Chondrocyte (in vitro differentiated cells): ENCODE measurements around the gene LZTS2. TPM values are rescaled to one million over a fixed set of nuclear protein-coding genes. Genes with fewer than 3 reads are reported as not detected.

Experiments used
- DNase-seq: peaks from one replicate; pipeline ENCODE4 v3.0.0; 2021; ENCODE audit warnings: mixed read lengths, low spot score
- H3K27ac Mint-ChIP-seq: one replicate; pipeline ENCODE4 v1.8.0; 2021; ENCODE audit warnings: mild to moderate bottlenecking, moderate library complexity, mixed read lengths; ENCODE audit not compliant: unreplicated experiment
- H3K27me3 Mint-ChIP-seq: 2 replicates; pipeline ENCODE4 v1.8.0; 2021; ENCODE audit warnings: low read depth, mixed read lengths
- H3K36me3 Mint-ChIP-seq: 2 replicates; pipeline ENCODE4 v1.8.0; 2021; ENCODE audit warnings: low read depth, mixed read lengths
- H3K4me1 Mint-ChIP-seq: 2 replicates; pipeline ENCODE4 v1.8.0; 2021; ENCODE audit warnings: low read depth, mild to moderate bottlenecking, mixed read lengths
- H3K4me3 Mint-ChIP-seq: one replicate; pipeline ENCODE4 v1.8.0; 2021; ENCODE audit warnings: mild to moderate bottlenecking, moderate library complexity, mixed read lengths; ENCODE audit not compliant: unreplicated experiment
- H3K9me3 Mint-ChIP-seq: 2 replicates; pipeline ENCODE4 v1.8.0; 2021; ENCODE audit warnings: low read depth, mixed read lengths
- CTCF ChIP-seq: fragments of 200-600 bp; sonication (generic); IDR thresholded peaks from 2 replicates; pipeline ENCODE4 v1.5.0; 2021; ENCODE audit warnings: antibody characterized with exemption, mild to moderate bottlenecking, moderate library complexity
- total RNA-seq: library from RNA; stranded (reverse); gene quantifications from 3 replicates; pipeline ENCODE4 v1.2.1, GENCODE V29; 2021

LZTS2 gene
- total RNA-seq, 1 donor from 2014 or later, result 79.4 TPM

DNA sequence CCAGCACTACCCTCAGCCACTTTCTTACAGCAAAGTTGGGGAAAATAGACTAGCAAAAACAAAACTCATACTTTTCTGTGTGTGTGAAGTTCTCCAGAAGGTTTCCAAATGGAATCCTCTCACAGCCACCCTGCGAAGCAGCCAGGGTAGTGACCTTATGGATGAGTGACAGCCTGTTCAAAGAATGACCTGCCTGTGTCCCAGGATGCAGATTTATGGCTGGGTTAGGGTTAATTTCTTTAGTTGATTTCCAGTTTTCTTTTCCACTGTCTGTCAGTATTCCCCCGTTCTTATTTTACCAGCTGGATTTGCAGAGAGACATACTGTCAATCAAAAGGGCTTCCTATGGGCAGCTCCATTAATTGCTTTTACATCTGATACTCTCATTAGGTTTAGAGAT lies 32.7 kb upstream of the LZTS2 start:
- no peaks in the 10 kb centered on the region for H3K27me3 Mint-ChIP-seq
- no peak for DNase-seq
- peaks cover 8% of the 10 kb centered on the region for H3K36me3 Mint-ChIP-seq
- no peak for TF ChIP-seq CTCF
- no peak overlapping the region for H3K4me3 Mint-ChIP-seq
- peaks cover 12% of the 10 kb centered on the region for H3K4me1 Mint-ChIP-seq
- H3K27ac Mint-ChIP-seq, result no peak overlapping the region
- no peaks in the 10 kb centered on the region for H3K9me3 Mint-ChIP-seq

- no peaks in the 10 kb centered on the region for H3K9me3 Mint-ChIP-seq
- H3K36me3 Mint-ChIP-seq, result peaks cover 7% of the 10 kb centered on the region
- H3K4me3 Mint-ChIP-seq, result no peak overlapping the region
- H3K4me1 Mint-ChIP-seq, result peaks cover 12% of the 10 kb centered on the region
- TF ChIP-seq CTCF, result no peak
- H3K27ac Mint-ChIP-seq, result no peak overlapping the region
- no peaks in the 10 kb centered on the region for H3K27me3 Mint-ChIP-seq
- no peak for DNase-seq
These were observed 32.3 kb upstream of the LZTS2 start for GRCh38 chr10:100967332-100967731.

GRCh38 chr10:100968062-100968736 lies 31.4 kb upstream of the LZTS2 start:
- H3K27ac Mint-ChIP-seq, result no peak overlapping the region
- H3K9me3 Mint-ChIP-seq, result no peaks in the 10 kb centered on the region
- peaks cover 12% of the 10 kb centered on the region for H3K4me1 Mint-ChIP-seq

DNA sequence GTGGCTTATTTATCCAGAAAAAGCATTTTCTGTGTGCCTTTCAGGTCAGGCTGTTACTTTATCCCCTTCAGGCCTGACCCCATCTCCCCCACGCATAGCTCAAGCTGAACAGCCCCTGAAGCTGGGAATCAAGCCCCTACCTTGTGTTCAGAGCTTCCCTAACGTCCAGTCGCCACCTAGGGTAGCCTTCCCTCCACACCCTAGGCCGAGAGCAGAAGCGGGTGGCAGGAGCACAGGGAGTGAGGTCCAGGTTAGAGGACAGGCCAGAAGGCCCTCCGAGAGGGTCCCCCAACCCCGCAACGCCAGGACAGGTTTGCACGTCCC lies 30.8 kb upstream of the LZTS2 start:
- Mint-ChIP-seq H3K9me3 (no peaks in the 10 kb centered on the region), H3K4me1 (peaks cover 12% of the 10 kb centered on the region), H3K27ac (no peak overlapping the region), H3K4me3 (peak overlapping the region; percentile 70), H3K36me3 (no peaks in the 10 kb centered on the region), H3K27me3 (no peaks in the 10 kb centered on the region)
- TF ChIP-seq CTCF, result no peak
- DNase-seq, result no peak

More at GRCh38 chr10:100968062-100968736, 31.4 kb upstream of the LZTS2 start:
- TF ChIP-seq CTCF, result no peak
- DNase-seq, result no peak
- H3K27me3 Mint-ChIP-seq, result no peaks in the 10 kb centered on the region
- peak overlapping the region; percentile 70 for H3K4me3 Mint-ChIP-seq
- no peaks in the 10 kb centered on the region for H3K36me3 Mint-ChIP-seq

GRCh38 chr10:100969187-100970075 lies 30.2 kb upstream of the LZTS2 start, which contains the start of gene SEMA4G:
Gene SEMA4G (plus strand): TSS chr10:100969504. CDS start chr10:100972913, 3,409 bp downstream.
- Mint-ChIP-seq H3K36me3 (no peaks in the 10 kb centered on the region), H3K4me3 (peak within 1 kb of the TSS; percentile 70), H3K4me1 (peaks cover 12% of the 10 kb centered on the region), H3K27me3 (no peaks in the 10 kb centered on the region), H3K27ac (no peak within 1 kb of the TSS), H3K9me3 (no peaks in the 10 kb centered on the region)
- peak; percentile 92 for TF ChIP-seq CTCF
- DNase-seq, result peak; percentile 77
